Left ventricle myocardium inferior (tissue), 1 donor: Measurements from ENCODE around the gene NAP1L4. TPM values are rescaled to one million over a fixed set of nuclear protein-coding genes. Genes with fewer than 3 reads are reported as not detected.
A peak's percentile ranks its signal among the peaks of the same experiment; 100 is the strongest.

Experiments used
- DNase-seq: peaks from one replicate; pipeline ENCODE4 v3.0.0-alpha.2; 2020
- H3K27ac ChIP-seq: fragments of 200-600 bp; replicated peaks from 2 replicates; pipeline ENCODE4 v1.8.0; 2021
- H3K27me3 ChIP-seq: fragments of 200-600 bp; 2 replicates; pipeline ENCODE4 v1.8.0; 2021; ENCODE audit warnings: low read depth
- H3K36me3 ChIP-seq: fragments of 200-600 bp; 2 replicates; pipeline ENCODE4 v1.8.0; 2021
- H3K4me1 ChIP-seq: fragments of 200-600 bp; 2 replicates; pipeline ENCODE4 v1.8.0; 2021
- H3K4me3 ChIP-seq: fragments of 200-600 bp; 2 replicates; pipeline ENCODE4 v1.8.0; 2021; ENCODE audit warnings: mild to moderate bottlenecking, moderate library complexity
- H3K9me3 ChIP-seq: fragments of 200-600 bp; replicated peaks from 2 replicates; pipeline ENCODE4 v1.8.0; 2021
- intact Hi-C: fragments of 100-400 bp; cut with micrococcal nuclease; formaldehyde crosslinking; loops from one replicate; pipeline ENCODE4 v1.11.0; 2022
- total RNA-seq: library from RNA; stranded (reverse); fragmentation: NEBNext Ultra II Directional; extraction: Animal tissue kit (Norgen Biotek cat#: 25700); gene quantifications from one replicate; pipeline ENCODE4 v1.2.1, GENCODE V29; 2021
- TF ChIP-seq, protein P1 (sequence below): fragments of 200-600 bp; IDR thresholded peaks from 2 replicates; pipeline ENCODE4 v1.8.0; 2021; ENCODE audit warnings: antibody characterized with exemption, mild to moderate bottlenecking, borderline replicate concordance
- donor health status: DM: no; HTN: yes; CAD: no; lungs with severe emphysema.

The NAP1L4 gene
- total RNA-seq, 1 donor from 2014 or later = 175 TPM

DNA sequence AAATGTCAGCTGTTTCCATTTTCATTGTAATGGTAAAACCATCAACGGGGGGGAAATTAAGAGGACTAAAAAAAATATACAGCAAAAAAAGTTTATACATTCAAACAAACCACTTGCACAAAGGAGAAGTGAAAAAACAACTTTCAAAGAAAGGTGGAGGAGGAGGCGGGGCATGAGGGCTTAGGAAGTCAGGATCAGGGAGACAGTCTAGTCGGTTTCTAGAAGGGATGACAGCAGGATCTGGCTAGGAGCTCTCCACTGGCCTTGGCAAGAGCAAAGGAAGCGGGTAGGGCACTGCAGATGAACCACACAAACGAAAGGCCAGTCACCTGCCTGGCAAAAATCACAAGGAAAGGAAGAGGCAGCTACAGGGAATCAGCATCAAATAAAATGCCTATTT, 31.0 kb downstream of the NAP1L4 start:
- DNase-seq = no peak
- H3K27ac ChIP-seq = no peak overlapping the region
- H3K4me1 ChIP-seq = peaks cover 24% of the 10 kb centered on the region
- H3K27me3 ChIP-seq = no peaks in the 10 kb centered on the region
- H3K9me3 ChIP-seq = no peaks in the 10 kb centered on the region
- intact Hi-C loops = no loop called here
- TF ChIP-seq, protein P1, sequence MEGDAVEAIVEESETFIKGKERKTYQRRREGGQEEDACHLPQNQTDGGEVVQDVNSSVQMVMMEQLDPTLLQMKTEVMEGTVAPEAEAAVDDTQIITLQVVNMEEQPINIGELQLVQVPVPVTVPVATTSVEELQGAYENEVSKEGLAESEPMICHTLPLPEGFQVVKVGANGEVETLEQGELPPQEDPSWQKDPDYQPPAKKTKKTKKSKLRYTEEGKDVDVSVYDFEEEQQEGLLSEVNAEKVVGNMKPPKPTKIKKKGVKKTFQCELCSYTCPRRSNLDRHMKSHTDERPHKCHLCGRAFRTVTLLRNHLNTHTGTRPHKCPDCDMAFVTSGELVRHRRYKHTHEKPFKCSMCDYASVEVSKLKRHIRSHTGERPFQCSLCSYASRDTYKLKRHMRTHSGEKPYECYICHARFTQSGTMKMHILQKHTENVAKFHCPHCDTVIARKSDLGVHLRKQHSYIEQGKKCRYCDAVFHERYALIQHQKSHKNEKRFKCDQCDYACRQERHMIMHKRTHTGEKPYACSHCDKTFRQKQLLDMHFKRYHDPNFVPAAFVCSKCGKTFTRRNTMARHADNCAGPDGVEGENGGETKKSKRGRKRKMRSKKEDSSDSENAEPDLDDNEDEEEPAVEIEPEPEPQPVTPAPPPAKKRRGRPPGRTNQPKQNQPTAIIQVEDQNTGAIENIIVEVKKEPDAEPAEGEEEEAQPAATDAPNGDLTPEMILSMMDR = no peak
- H3K36me3 ChIP-seq = peaks cover 91% of the 10 kb centered on the region
- H3K4me3 ChIP-seq = no peak overlapping the region

DNA sequence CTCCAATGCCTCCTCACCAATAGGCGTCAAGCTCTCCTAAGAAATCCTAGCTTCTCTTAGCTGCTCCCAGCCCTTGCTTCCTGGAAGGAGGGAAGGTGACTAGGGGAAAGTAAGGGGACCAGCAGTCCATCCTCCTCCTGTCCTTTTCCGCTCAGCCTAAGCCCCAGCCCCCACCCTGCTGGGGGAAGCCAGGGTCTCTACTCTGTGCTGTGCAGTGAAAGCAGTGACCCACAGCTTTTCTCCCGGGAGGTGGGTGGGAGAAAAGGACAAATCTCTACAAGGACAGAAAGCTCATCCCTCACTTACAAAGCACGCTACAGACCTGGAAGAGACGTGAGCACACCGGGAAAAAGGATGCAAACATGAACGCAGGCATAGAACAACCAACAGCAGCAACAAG, 32.0 kb downstream of the NAP1L4 start:
- no peak for DNase-seq
- Histone ChIP-seq H3K27ac (peak overlapping the region; percentile 32), H3K9me3 (no peaks in the 10 kb centered on the region), H3K27me3 (no peaks in the 10 kb centered on the region), H3K4me3 (no peak overlapping the region), H3K4me1 (peaks cover 24% of the 10 kb centered on the region), H3K36me3 (peaks cover 91% of the 10 kb centered on the region)
- intact Hi-C loops = no loop called here
- TF ChIP-seq, protein P1 = no peak

- no peak for DNase-seq
- H3K27me3 ChIP-seq = no peaks in the 10 kb centered on the region
- no peaks in the 10 kb centered on the region for H3K9me3 ChIP-seq
- no peak overlapping the region for H3K4me3 ChIP-seq
- TF ChIP-seq, protein P1 = no peak
- intact Hi-C loops = no loop called here
- H3K4me1 ChIP-seq = peaks cover 24% of the 10 kb centered on the region
- H3K36me3 ChIP-seq = peaks cover 91% of the 10 kb centered on the region
- no peak overlapping the region for H3K27ac ChIP-seq
Observed at GRCh38 chr11:2958251-2958650, 33.9 kb downstream of the NAP1L4 start.

- Histone ChIP-seq H3K9me3 (no peaks in the 10 kb centered on the region), H3K36me3 (peaks cover 98% of the 10 kb centered on the region), H3K27ac (no peak overlapping the region), H3K4me3 (no peak overlapping the region), H3K4me1 (peaks cover 24% of the 10 kb centered on the region), H3K27me3 (no peaks in the 10 kb centered on the region)
- DNase-seq = no peak
- TF ChIP-seq, protein P1 = no peak
- intact Hi-C loops = no loop called here
Observed at GRCh38 chr11:2955906-2956476, 36.1 kb downstream of the NAP1L4 start.

DNA sequence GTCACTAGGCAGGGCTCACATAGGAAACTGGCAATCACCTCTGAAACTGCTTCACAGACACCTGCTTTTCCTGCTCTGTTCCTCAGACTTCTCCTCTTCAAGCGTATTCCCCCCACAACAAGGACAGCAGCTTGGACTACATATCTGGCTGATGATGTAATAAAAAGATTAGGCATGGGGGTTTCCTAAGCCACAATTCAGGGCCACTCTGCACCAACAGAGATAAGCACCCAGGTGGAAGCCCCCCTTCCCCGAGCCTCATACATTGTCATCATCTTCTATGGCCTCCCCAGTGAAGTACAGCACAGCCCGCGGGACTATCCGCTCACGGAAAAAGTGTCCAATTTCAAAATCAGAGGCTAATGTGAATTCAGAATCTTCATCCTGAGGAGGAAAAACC, 37.9 kb downstream of the NAP1L4 start:
- Histone ChIP-seq H3K4me1 (peaks cover 8% of the 10 kb centered on the region), H3K9me3 (no peaks in the 10 kb centered on the region), H3K4me3 (no peak overlapping the region), H3K27ac (no peak overlapping the region), H3K36me3 (peaks cover 100% of the 10 kb centered on the region), H3K27me3 (no peaks in the 10 kb centered on the region)
- TF ChIP-seq, protein P1 = no peak
- intact Hi-C loops = no loop called here
- DNase-seq = no peak
